Fibroblast of skin of left biceps (primary cell): ENCODE results near the gene RALY.

Experiments
- DNase-seq, 2 experiments: peaks; one replicate each; pipeline ENCODE4 v3.0.0-alpha.2; 2013; ENCODE audit warnings: low read depth in 2 of 2

The RALY gene

DNA sequence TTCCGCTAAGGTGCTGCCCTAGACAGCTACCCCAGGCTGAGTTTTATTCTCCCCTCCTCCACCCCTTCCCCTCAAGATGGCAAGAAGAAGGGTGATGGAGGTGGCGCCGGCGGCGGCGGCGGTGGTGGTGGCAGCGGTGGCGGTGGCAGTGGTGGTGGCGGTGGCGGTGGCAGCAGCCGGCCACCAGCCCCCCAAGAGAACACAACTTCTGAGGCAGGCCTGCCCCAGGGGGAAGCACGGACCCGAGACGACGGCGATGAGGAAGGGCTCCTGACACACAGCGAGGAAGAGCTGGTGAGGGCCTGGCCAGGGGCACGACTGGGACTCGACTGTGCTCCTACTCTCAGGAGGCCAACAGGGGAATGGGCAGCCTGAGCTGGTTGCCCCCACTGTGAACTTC lies 83.2 kb downstream of the RALY start:
- no peak for DNase-seq

DNA sequence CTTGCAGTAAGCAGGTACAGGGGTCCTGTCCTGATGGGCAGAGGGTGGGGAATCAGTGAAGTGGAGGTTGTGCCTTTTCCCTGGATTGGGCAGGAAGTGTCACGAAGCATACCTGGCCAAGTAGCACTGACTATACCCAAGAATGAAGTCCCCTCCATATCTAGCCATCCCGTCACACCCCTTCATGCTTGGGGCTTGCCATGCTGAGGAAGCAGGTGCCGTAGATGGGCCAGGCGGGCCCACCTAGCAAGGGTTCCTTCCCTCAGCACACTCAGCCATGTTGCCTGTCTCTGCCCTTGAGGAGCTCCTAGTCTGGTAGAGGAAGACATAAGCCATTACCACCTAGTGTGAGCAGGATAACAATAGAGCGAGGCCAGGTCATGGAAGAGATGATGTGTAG lies 84.8 kb downstream of the RALY start:
- DNase-seq: no peak

DNA sequence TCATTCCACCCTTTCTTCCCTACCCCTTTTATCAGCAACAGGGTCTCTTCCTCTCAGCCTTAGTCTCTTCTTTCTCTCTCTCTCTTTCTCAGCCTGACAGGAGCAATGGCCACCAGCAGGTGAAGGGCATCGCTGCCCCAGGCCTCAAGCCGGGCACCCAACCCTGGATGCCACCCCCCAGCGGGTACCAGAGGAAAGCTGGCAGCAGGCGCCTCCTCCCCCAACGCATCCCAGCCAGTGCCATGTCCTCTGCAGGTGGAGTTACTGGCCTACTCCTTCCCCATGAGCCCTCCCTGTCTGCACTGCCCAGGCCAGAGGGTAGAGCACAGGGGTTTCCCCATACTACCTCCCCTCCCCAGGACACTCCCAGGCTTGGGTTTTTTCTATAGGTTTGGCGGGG lies 86.1 kb downstream of the RALY start:
- DNase-seq: no peak

DNA sequence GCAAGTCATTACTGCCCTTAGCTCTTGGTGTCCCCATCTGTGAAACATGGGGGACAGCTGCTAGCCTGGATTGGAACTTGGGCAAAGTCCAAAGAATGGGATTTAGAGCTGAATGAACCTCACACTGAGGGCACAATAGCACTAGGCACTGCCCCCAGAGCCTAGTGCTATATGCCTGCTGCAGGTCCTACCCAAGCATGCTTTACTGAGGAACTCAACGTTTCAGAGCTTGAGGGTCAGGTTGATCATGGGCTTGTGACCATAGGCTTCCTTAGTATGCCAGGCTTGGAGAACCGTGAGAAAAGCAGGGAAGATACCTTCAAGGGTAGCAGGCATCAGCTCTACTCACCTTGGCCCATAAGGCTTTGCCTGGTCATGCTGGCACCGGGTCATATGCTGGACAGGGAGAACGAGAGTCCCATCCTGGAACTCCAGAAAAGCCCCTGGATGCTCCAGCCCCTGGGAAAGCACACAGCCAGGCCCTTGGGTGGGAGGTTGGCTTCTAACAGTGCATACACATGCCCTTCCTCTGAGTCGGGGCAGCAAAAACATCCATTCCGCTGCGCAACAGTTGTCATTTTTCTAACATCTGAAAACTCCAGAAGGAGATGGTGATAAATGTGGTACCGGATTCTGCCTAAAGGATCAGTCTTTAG lies 88.6 kb downstream of the RALY start:
- DNase-seq: no peak

DNA sequence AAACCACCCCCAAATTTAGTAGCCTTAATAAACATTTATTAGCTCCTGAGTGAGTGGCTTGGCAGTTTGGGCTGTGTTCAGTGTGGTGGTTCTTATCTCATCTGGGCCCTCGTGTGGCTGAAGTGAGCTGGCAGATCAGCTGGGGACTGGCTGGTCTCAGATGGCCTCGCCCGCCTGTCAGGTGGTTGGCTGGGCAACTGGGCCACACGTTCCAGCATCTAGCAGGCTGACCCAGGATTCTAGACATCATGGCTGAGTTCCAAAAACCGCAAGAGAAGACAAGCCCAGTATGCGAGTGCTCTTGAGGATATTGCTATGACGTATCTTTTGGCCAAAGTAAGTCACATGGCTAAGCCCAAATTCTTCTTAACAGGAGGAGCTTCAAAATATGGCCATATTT lies 89.4 kb downstream of the RALY start:
- DNase-seq: peak; percentile 24 to 31

DNA sequence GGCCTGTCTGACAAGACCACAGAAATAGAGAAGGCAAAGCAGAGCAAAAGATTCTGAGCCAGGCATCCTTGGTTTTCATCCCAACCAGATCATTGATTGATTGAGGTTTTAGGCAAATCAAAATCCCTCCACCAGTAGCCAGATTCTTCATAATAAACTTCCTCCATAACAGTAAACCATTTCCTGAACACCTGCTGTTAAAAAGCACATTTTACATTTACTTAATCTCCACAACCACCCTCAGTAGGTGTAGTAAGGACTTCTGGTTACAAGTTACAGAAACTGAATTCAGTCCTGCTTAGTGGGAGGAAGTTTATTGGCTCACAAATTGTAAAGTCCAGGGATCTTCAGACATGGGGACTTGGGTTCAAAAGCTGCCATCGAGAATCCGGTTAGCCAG lies 90.1 kb downstream of the RALY start:
- DNase-seq: no peak

DNA sequence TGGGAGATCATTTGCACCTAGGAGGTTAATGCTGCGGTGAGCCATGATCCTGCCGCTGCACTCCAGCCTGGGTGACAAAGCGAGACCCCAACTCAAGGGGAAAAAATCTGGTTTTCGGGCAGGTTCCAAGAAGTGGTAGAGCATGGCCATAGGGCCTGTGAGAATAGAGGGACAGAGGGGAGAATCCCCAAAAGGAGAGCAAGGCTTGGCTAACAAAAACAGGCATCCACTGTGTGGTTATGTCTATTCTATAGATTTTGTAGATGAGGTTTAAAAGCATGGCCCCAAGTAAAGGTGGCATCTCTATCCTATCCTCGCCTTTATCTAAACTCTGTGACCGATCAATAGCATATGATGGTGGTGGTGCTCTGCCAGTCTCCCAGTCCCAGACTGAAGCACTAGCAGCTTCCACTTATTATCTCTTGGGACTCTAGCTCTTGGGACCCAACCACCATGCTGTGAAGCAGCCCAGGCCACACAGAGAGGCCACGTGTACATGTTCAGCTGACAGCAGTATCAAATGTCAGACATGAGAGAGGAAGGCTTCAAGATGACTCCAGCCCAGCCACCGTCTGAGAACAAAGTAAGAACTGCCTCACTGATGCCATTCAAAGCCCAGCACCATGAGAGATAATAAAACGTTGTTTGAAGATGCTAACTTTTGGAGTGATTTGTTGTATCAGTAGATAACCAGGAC lies 90.7 kb downstream of the RALY start:
- no peak for DNase-seq

DNA sequence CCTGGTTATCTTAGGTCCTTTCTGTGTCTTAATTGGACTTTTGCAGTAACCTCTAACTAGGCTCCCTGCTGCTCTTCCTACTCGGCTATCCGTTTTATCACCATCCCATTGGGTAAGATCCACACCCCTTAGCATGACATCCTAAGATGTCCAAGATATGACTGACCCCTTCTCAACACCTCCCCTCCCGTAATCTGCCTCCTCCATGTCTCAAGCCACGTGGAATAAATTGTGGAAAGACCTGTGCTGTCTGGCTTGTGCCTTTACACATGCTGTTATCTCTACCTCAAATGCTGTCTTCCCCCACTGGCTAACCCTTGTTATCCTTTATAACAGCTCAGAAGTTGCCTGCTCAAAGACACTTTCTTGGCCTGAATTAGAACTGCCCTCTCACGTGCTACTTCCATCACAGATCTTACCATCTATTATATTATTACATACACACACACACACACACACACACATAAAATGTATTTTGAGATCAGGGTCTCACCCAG lies 91.9 kb downstream of the RALY start:
- DNase-seq: no peak

DNA sequence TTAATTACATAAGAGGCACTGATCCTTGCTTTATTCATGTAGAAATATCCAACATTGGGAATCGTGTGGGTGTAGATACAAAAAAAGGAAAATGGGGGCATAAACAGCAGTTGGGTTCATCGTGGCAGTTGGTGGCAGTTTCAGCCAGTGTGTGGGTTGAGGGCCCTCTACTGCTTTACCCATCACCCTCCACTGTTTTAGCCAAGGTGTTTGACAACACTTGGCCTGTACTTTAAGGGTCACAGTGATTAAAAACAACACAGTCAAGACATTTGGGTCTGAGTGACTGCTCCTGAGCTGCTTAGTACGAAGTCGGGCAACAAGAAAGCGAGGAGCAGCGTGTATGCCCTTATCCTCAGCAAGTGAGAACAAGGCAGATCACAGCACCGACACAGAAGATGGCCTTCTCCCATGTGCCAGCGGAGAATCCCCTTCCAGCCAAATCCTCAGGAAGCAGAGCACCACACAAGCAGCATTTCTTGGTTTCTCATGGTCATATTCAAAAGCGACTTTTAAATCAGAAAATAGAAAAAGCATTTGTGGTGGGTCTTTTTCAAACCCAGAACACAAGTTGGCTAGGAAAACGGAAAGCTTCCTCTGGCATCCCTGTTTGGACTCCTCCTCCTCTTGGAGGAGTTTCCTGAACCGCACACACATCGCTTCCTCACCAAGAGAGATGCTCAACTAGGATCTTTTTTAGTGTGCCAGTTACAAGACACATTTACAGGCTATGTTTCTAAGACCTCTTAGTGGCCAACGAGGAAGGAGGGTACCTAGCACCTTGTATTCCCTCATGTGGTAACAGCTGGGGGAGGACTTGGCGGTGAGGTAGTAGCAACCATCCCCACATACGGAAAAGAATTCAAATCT lies 94.8 kb downstream of the RALY start:
- DNase-seq: no peak

DNA sequence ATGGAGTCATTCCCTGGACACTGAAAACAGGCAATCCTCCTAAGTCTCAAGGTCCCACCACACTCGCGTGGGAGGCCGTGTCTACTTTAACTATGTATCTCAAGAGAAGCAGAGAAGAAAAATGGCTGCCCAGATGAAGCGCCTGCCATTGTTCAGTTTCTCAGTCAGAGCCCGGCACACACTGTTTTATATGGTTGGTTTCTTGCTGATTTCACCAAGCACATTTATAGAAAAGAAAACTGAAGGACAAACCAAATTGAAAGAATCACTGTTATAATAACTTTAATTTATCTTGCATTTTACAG lies 95.4 kb downstream of the RALY start:
- no peak for DNase-seq

DNA sequence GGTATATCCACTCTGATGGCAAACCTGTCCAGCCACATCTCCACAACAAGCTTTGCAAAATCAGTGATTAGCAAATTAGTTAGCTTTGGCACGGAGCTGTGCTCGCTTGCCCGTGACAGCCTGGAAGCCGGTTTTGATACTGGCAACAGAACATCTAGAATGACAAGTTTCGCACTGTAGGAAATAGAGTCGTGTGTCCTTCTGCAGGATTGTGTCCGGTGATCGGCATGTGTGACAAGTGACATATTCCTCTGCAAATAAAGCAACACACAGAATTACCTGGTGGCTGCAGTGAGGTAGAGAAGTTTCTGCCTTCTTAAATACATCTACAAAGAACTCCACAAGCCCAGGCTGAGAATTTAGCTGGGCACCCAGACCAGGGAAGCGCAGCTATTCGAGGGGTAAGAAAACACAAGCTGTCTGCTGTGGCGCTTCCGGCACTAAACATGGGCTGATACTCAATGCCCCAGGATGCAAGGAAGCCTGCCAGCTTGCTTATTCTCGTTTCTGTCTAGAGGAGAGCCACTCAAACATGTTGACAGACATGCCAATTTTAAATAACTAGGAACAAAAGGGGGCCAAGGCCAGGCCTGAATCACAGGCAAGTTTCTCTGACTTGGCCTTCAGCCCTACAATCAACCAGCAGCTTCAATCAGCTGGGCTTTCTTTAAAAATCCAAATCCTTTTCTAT lies 96.1 kb downstream of the RALY start:
- no peak for DNase-seq

DNA sequence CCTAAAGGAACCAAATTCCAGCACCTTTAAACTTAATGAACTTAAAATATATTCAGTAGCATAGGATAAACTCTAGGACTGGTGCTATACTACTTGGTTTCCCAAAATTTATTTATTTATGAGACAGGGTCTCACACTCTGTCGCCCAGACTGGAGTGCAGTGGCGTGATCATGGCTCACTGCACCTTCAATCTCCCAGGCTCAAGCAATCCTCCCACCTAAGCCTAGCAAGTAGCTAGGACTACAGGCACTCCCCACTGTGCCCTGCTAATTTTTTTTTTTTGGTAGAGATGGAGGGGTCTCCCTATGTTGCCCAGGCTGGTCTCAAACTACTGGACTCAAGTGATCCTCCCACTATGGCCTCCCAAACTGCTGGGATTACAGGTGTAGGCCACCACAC lies 96.9 kb downstream of the RALY start:
- no peak for DNase-seq

DNA sequence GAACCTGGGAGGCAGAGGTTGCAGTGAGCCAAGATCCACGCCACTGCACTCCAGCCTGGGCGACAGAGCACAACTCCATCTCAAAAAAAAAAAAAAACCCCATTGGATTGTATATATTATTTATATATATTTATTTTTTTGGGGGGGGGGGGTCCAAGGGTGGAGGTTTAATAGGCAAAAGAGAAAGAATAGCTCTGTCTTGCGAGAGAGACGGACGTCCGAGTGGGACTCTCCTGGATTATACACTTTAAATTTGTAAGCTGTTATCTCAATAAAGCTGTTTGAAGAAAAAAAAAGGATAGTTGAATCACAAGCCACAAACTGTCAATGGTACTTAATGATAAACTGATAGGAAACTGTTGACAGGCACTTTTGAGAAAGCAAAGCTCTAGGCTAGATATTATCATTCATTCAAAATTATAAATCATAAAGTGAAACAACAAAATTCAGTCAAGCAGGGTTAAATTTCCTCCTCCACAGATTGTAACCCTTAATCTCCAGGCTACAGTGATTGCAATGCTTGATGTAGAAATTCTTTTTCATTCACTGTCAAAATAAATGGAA lies 98.0 kb downstream of the RALY start:
- DNase-seq: no peak

DNA sequence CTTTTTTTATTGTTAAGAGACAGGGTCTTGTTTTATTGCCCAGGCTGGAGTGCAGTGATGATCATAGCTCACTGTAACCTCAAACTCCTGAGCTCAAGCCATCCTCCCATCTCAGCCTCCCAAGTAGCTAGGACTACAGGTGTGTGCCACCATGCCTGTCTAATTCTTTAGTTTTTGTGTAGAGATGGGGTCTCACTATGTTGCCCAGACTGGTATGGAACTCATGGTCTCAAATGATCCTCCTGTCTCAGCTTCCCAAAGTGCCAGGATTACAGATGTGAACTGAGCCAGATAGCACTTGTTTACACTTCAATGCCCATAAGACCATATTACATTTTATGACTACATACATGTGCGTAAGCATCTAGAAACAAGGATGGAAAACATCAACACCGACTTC lies 100.2 kb downstream of the RALY start:
- DNase-seq: no peak

DNA sequence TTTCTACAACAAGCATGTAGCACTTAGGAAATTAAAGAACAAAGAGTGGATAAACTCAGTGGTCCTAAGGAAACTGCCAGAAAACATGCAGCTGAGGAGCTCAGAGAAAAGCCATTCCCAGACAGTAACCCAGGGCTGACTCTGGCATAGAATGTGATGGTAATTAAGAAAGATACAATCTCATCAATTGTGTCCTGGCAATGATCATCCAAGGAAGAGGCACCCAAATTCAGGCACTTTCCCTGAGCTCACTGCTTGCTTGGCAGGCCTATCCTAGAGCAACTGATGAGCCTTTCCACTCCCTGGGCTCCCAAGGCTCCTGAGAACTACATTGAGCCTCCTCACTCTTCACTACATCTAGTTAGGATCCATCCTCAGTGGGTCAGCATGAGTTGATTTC lies 102.1 kb downstream of the RALY start:
- no peak for DNase-seq

DNA sequence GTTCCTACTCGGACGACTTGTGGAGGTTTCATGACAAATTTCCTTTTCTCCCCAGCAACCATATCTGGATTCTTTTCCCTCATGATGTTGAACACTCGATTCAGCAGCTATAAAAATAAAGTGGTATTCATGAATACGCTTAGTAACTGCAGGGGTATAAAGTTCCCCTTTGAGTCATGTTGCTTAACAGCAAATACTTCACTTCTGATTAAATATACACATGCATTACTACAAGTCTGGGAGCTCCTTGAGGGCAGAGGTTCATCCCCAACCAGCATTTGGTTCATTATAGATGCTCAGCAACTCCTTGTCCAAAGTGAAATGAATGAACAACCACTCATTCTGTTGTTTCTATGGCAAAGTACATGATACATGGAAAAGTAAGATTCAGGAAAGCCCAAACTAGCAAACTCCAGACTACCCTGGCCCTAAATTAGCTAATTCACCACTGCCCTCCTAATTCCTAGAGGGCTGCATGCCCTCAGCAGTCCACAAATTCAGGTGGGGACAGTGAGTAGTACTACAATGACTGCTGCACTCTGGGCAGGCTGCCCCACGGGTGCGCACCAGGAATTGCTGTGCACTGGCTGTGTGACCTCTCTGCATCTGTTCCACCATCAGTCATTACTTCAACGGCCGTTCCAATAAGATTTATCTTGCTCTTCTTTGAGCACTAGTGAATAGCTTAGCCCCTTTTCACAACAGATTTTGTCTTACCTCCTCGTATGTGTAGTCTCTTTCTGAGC lies 103.2 kb downstream of the RALY start:
- no peak for DNase-seq

DNA sequence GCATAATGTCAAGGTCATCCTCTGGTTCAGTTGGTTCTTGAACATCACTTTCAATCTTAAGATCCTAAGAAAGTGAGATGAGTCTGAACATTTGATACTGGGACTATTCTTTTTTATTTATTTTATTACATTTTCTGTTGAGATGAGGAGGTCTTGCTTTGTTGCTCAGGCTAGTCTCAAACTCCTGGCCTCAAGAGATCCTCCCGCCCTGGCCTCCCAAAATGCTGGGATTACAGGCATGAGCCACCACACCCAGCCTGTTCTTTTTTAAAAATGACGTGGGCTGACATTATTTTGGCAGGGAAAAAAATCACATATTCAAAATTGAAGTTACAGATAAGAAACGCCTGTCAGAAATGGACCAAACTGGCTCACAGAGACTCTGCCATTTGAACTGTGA lies 104.9 kb downstream of the RALY start:
- DNase-seq: no peak

DNA sequence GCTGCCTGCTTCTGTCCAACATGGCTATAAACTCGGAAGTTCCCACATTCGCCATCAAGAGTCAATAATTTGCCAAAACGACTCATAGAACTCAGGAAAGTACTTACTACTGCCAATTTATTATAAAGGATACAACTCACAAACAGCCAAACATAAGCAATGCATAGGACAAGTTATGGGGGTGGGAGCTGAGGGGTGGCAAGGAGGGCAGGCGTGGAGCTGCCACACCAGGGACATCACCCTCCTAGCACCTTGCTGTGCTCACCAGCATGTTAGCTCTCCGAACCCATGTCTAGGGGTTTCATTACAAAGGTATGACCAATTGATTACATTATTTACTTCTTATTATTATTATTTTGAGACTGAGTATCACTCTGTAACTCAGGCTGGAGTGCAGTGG lies 106.0 kb downstream of the RALY start:
- no peak for DNase-seq

DNA sequence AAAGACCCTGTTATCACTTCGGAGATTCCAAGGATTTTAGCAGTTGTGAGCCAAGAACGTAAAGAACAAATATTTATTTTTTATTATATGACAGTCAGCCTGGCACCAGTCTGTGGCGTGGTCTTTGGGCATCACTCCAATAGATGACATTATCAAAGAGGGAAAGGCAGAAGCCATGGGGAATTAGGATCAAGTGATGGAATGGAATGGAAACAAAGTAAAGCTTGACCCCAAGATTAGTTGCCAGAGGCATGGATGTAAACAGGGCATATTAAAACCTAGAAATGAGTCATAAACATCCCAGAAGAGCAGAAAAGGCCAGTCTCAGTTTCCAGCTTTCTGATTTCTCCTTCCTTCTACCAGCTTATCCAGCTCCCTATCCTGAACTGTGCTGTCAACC lies 106.9 kb downstream of the RALY start:
- no peak for DNase-seq

DNA sequence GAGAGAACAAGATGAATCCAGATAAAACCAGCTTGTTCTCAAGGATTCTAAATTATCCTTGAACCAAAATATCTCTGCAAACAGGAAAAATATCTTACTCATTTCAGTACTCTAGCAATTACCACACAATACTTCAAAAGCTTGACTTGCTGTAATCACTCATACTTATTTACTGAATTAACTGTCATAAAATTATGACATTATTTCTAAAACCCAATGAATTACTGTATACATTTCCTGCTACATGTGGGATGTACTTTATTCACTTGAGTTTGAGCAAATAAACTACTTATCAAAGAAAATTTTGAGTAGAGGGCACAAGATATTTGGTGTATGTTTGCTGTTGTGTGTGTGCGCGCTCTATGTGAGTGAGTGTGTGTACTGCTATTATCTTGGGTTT lies 108.6 kb downstream of the RALY start:
- no peak for DNase-seq

DNA sequence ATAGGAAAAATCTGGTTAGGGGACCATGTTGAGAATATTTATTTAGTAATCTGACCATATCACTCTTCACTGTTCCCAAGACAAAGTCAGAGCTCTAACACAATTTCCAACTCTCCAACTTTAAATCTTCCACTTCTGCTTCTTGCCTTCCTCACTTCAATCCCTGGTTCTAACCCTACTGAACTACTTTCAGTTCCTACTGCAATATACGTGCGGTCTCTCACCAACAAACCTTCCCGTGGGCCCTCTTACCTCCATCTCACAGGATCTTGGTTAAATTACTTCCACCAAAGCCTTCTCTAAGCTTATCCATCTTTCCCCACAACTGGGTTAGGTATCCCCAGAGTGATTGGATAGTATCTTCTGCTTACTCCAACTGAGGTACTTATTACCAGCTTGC lies 110.3 kb downstream of the RALY start:
- no peak for DNase-seq
